Mesenchymal stem cell (in vitro differentiated cells and primary cell): ENCODE measurements around the gene NSFL1C.
A peak's percentile ranks its signal among the peaks of the same experiment; 100 is the strongest.

Experiments used
- DNase-seq: peaks from one replicate; pipeline ENCODE4 v3.0.0-alpha.2; 2013
- H2AFZ ChIP-seq: one replicate; pipeline ENCODE4 v1.6.1; 2013; ENCODE audit warnings: low read depth, mild to moderate bottlenecking, control low read depth, inconsistent platforms, low read length, moderate library complexity
- H2AK5ac ChIP-seq: 2 replicates; pipeline ENCODE4 v1.6.1; 2013; ENCODE audit warnings: low read length, moderate library complexity, mild to moderate bottlenecking, inconsistent platforms; ENCODE audit not compliant: severe bottlenecking
- H2BK120ac ChIP-seq: one replicate; pipeline ENCODE4 v1.6.1; 2013; ENCODE audit warnings: low read depth, mild to moderate bottlenecking, inconsistent platforms, low read length, moderate library complexity
- H2BK12ac ChIP-seq, 2 experiments: one replicate each; pipeline ENCODE4 v1.6.1; 2013; ENCODE audit warnings: inconsistent platforms in 2 of 2, low read length in 2 of 2, mild to moderate bottlenecking in 2 of 2, moderate library complexity in 2 of 2, control low read depth in 1 of 2
- H2BK15ac ChIP-seq: one replicate; pipeline ENCODE4 v1.6.1; 2013; ENCODE audit warnings: mild to moderate bottlenecking, low read depth, inconsistent platforms; ENCODE audit not compliant: poor library complexity, severe bottlenecking
- H2BK5ac ChIP-seq: 2 replicates; pipeline ENCODE4 v1.6.1; 2013; ENCODE audit warnings: low read depth, mild to moderate bottlenecking, low read length, control low read depth, inconsistent platforms; ENCODE audit not compliant: poor library complexity, severe bottlenecking
- H3K14ac ChIP-seq, 2 experiments: one replicate each; pipeline ENCODE4 v1.6.1; 2013; ENCODE audit warnings: inconsistent platforms in 2 of 2, low read length in 2 of 2, control low read depth in 1 of 2, mild to moderate bottlenecking in 1 of 2, moderate library complexity in 1 of 2
- H3K18ac ChIP-seq, 2 experiments: one replicate each; pipeline ENCODE4 v1.6.1; 2013; ENCODE audit warnings: inconsistent platforms in 2 of 2, low read length in 2 of 2, control low read depth in 1 of 2, low read depth in 1 of 2, mild to moderate bottlenecking in 1 of 2
- H3K23ac ChIP-seq, 2 experiments: one replicate each; pipeline ENCODE4 v1.6.1; 2013; ENCODE audit warnings: inconsistent platforms in 2 of 2, low read length in 2 of 2, mild to moderate bottlenecking in 2 of 2, moderate library complexity in 2 of 2, control low read depth in 1 of 2
- H3K27ac ChIP-seq: 2 replicates; pipeline ENCODE4 v1.5.1; 2013; ENCODE audit warnings: mild to moderate bottlenecking, moderate library complexity, low read length, control low read depth, inconsistent platforms; ENCODE audit not compliant: poor library complexity, severe bottlenecking
- H3K27me3 ChIP-seq, 2 experiments: 2 replicates each; pipeline versions ENCODE4 v1.6.1 to v1.7.0; 2013; ENCODE audit warnings: low read length in 2 of 2, mild to moderate bottlenecking in 2 of 2, moderate library complexity in 2 of 2, control low read depth in 1 of 2, inconsistent platforms in 1 of 2; ENCODE audit not compliant: control insufficient read depth in 1 of 2, insufficient read depth in 1 of 2
- H3K36me3 ChIP-seq, 2 experiments: 2 replicates each; pipeline versions ENCODE4 v1.6.1 to v1.7.0; 2013; ENCODE audit warnings: low read length in 2 of 2, control low read depth in 1 of 2, inconsistent platforms in 1 of 2, low read depth in 1 of 2, mild to moderate bottlenecking in 1 of 2; ENCODE audit not compliant: insufficient read depth in 2 of 2, control insufficient read depth in 1 of 2
- H3K4ac ChIP-seq, 2 experiments: one replicate each; pipeline ENCODE4 v1.6.1; 2013; ENCODE audit warnings: inconsistent platforms in 2 of 2, low read length in 2 of 2, mild to moderate bottlenecking in 2 of 2, moderate library complexity in 2 of 2, control low read depth in 1 of 2, low read depth in 1 of 2
- H3K4me1 ChIP-seq: 2 replicates; pipeline ENCODE4 v1.6.1; 2013; ENCODE audit warnings: low read depth, low read length, control low read depth; ENCODE audit not compliant: control insufficient read depth, insufficient read depth
- H3K4me2 ChIP-seq: 2 replicates; pipeline ENCODE4 v1.6.1; 2013; ENCODE audit warnings: low read length, mild to moderate bottlenecking, inconsistent platforms; ENCODE audit not compliant: poor library complexity, severe bottlenecking
- H3K4me3 ChIP-seq, 2 experiments: 2 replicates each; pipeline versions ENCODE4 v1.5.1 to v1.7.0; 2013; ENCODE audit warnings: low read length in 2 of 2, mild to moderate bottlenecking in 2 of 2, control low read depth in 1 of 2, low read depth in 1 of 2; ENCODE audit not compliant: insufficient read depth in 1 of 2
- H3K79me1 ChIP-seq: replicated peaks from 2 replicates; pipeline ENCODE4 v1.6.1; 2013; ENCODE audit warnings: mild to moderate bottlenecking, control low read depth, low read length, inconsistent platforms; ENCODE audit not compliant: poor library complexity, severe bottlenecking
- H3K9ac ChIP-seq: 2 replicates; pipeline ENCODE4 v1.7.0; 2013; ENCODE audit warnings: mild to moderate bottlenecking, low read length, moderate library complexity
- H3K9me3 ChIP-seq: 2 replicates; pipeline ENCODE4 v1.7.0; 2013; ENCODE audit warnings: mild to moderate bottlenecking, low read length; ENCODE audit not compliant: control insufficient read depth
- H4K8ac ChIP-seq: one replicate; pipeline ENCODE4 v1.6.1; 2013; ENCODE audit warnings: inconsistent platforms, mild to moderate bottlenecking, low read length, moderate library complexity
- H4K91ac ChIP-seq: one replicate; pipeline ENCODE4 v1.6.1; 2013; ENCODE audit warnings: mild to moderate bottlenecking, low read length, inconsistent platforms
- WGBS: methylation state at CpG from one replicate; pipeline ENCODE4 v1.1.7; 2013; ENCODE audit warnings: mixed read lengths; 5-methylcytosine and 5-hydroxymethylcytosine counted together

The NSFL1C gene

DNA sequence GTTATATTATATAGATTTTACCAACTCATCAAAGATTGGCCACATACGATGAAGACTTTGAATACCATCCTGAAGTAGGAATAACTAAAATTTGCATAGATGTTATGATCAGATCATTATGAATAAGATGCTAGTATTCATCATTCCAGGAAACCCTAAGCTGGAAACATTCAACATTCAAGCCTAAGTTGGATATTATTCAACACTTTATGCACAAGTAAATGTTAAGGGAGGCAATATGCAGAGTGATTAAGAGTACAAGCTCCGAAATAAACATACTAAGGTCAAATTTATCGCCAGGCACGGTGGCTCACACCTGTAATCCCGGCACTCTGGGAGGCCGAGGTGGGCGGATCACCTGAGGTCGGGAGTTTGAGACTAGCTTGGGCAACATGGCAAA is 30.4 kb downstream of the NSFL1C start:
- Histone ChIP-seq H3K79me1 (no peaks in the 10 kb centered on the region), H3K4ac (no peak overlapping the region), H3K14ac (no peak overlapping the region), H2AFZ (no peak overlapping the region), H3K9me3 (no peaks in the 10 kb centered on the region), H2BK5ac (no peak overlapping the region), H3K23ac (no peak overlapping the region), H3K4me2 (no peak overlapping the region), H3K4me3 (no peak overlapping the region), H3K4me1 (no peaks in the 10 kb centered on the region), H3K27ac (no peak overlapping the region), H3K9ac (no peak overlapping the region), H2BK15ac (no peak overlapping the region), H2BK120ac (no peak overlapping the region), H3K18ac (no peak overlapping the region), H3K27me3 (no peaks in the 10 kb centered on the region), H2AK5ac (no peak overlapping the region), H3K36me3 (peaks cover 10 to 16% of the 10 kb centered on the region in 2 experiments), H4K91ac (no peak overlapping the region), H4K8ac (no peak overlapping the region), H2BK12ac (no peak overlapping the region)
- DNase-seq = no peak
- 87% methylated on average over 7 of the region's 8 CpGs for whole genome bisulfite sequencing

DNA sequence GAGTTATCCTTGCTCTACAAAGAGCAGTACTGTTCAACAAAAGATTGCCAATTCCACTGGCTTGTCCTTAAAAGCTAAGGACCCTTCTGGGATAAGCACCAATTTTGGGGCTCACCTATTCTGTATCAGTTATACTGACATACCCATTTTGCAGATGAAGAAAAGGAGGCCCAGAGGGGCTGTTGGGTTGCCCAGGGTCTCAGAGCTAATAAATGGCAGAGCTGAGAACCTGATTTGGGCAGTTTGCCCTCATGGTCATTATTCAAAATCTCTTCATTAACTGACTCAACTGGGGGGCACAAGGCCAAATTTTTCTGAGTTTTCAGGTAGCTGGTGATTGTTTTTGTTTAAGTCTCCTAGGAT is 31.3 kb downstream of the NSFL1C start:
- peaks cover 6 to 7% of the 10 kb centered on the region in 2 experiments for H3K36me3 ChIP-seq
- no peak for DNase-seq
- peak overlapping the region in 1 of 2 experiments; percentile 4 for H3K4ac ChIP-seq

DNA sequence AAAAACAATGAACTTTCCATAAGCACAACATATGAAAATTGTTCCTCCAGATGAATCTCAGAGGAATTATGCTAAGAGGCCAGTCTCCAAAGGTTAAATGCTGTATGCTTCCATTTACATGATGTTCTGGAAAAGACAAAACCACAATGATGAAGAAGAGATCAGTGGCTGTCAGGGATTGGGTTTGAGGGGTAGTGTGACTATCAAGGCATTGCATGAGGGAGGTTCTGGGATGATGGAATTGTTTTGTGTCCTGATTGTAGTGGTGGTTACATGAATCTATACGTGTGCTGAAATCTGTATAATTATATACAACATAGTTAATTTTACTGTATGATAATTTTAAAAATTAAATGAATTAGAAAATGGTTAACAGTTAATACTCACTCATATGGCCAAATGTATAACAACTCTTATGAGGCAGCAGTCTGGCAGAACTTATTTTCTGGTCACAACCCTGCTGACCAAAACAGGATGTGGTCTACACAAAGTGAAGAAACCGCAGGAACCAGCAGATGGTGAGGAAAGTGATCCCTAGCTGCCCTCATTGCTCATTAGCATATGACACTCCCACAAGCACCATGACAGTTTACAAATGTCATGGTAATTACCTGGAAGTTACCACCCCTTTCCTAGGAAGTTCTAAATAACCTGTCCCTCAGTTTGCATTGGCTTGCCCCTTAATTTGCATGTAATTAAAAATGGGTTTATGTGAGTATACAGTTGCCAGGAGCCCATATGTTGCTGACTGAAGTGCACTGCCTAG is 31.9 kb downstream of the NSFL1C start:
- peak overlapping the region in 1 of 2 experiments; percentile 94 for H2BK12ac ChIP-seq
- 10% methylated on average over 1 of the region's 2 CpGs for WGBS

More for the DNA sequence above, 31.3 kb downstream of the NSFL1C start:
- Histone ChIP-seq H2AK5ac (peak overlapping the region; percentile 17), H2BK120ac (no peak overlapping the region), H3K4me2 (no peak overlapping the region), H3K79me1 (no peaks in the 10 kb centered on the region), H2BK15ac (no peak overlapping the region), H4K8ac (peak overlapping the region; percentile 5), H3K18ac (peak overlapping the region; percentile 34 to 56), H3K4me1 (no peaks in the 10 kb centered on the region), H3K27me3 (no peaks in the 10 kb centered on the region), H3K4me3 (no peak overlapping the region), H4K91ac (no peak overlapping the region), H3K14ac (no peak overlapping the region), H3K23ac (no peak overlapping the region), H2BK12ac (peak overlapping the region; percentile 42 to 94), H2AFZ (no peak overlapping the region), H3K9me3 (no peaks in the 10 kb centered on the region), H3K9ac (no peak overlapping the region), H2BK5ac (no peak overlapping the region), H3K27ac (no peak overlapping the region)

DNA sequence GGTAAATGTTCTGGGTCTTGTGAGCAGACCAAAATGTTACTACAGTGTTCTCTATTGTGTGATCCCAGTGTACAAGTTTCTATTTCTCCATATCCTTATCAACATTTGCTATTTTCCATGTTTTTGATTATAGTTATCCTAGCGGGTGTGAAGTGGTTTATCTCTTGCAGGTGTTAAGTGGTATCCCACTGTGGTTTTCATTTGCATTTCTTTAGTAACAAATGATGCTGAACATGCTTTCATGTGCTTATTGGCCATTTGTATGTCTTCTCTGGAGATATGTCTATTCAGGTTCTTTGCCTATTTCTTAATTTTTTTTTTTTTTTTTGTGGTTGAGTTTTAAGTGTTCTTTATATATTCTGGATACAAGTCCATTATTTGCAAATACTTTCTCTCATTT is 35.5 kb downstream of the NSFL1C start:
- WGBS = 40% methylated on average over 1 of the region's 1 CpG
- Histone ChIP-seq H3K4ac (no peak overlapping the region), H2BK5ac (no peak overlapping the region), H2AK5ac (no peak overlapping the region), H3K27ac (no peak overlapping the region), H3K4me1 (peaks cover 8% of the 10 kb centered on the region), H3K18ac (no peak overlapping the region), H4K91ac (no peak overlapping the region), H2BK12ac (no peak overlapping the region), H3K9me3 (no peaks in the 10 kb centered on the region), H2BK15ac (no peak overlapping the region), H3K79me1 (no peaks in the 10 kb centered on the region), H3K4me3 (no peak overlapping the region), H3K4me2 (no peak overlapping the region), H2AFZ (no peak overlapping the region), H2BK120ac (no peak overlapping the region), H3K23ac (no peak overlapping the region), H3K27me3 (no peaks in the 10 kb centered on the region), H3K36me3 (no peaks in the 10 kb centered on the region), H3K14ac (no peak overlapping the region), H4K8ac (no peak overlapping the region), H3K9ac (peak overlapping the region; percentile 58)
- DNase-seq = no peak

More for the DNA sequence above, 31.9 kb downstream of the NSFL1C start:
- no peak overlapping the region for H2BK15ac ChIP-seq
- no peak overlapping the region for H2AFZ ChIP-seq
- H3K4me2 ChIP-seq = no peak overlapping the region
- no peaks in the 10 kb centered on the region for H3K9me3 ChIP-seq
- no peak overlapping the region for H3K27ac ChIP-seq
- H3K27me3 ChIP-seq = no peaks in the 10 kb centered on the region
- peak overlapping the region; percentile 34 to 88 for H3K18ac ChIP-seq
- H3K79me1 ChIP-seq = no peaks in the 10 kb centered on the region
- no peak overlapping the region for H3K14ac ChIP-seq
- no peaks in the 10 kb centered on the region for H3K4me1 ChIP-seq
- peak; percentile 97 for DNase-seq
- peak overlapping the region; percentile 65 for H4K91ac ChIP-seq
- peak overlapping the region; percentile 17 for H2AK5ac ChIP-seq
- H2BK5ac ChIP-seq = no peak overlapping the region
- H3K23ac ChIP-seq = no peak overlapping the region
- H3K36me3 ChIP-seq = peaks cover 3% of the 10 kb centered on the region in 2 experiments
- no peak overlapping the region for H3K4me3 ChIP-seq
- H3K9ac ChIP-seq = peak overlapping the region; percentile 40
- no peak overlapping the region for H2BK120ac ChIP-seq
- peak overlapping the region; percentile 4 to 35 for H3K4ac ChIP-seq
- peak overlapping the region; percentile 61 for H4K8ac ChIP-seq
